ENCODE data around the gene AGAP1.
A peak's percentile ranks its signal among the peaks of the same experiment; 100 is the strongest.

The AGAP1 gene

GRCh38 chr2:235493775-235494715, at the start of gene AGAP1:
Gene AGAP1, plus strand, starts transcription at chr2:235494043.
- peak; percentile 82 to 99 (median 90) for DNase-seq
- intact Hi-C loops (cut with DNase I) = loop anchor here (2.0 to 5.0 kb wide), 2 partner anchors 109 to 178 kb away; no protein-coding TSS in a partner anchor

GRCh38 chr2:235444101-235444597, 49.7 kb upstream of the AGAP1 start:
- no peak for DNase-seq
- intact Hi-C loops (cut with DNase I) = no loop called here

- intact Hi-C loops (cut with DNase I) = no loop called here
- DNase-seq = no peak
These were observed 48.7 kb upstream of the AGAP1 start for GRCh38 chr2:235445116-235445515.

- intact Hi-C loops (cut with DNase I) = no loop called here
These were observed 47.8 kb upstream of the AGAP1 start for GRCh38 chr2:235446082-235446481.

GRCh38 chr2:235447210-235447609, 46.6 kb upstream of the AGAP1 start:
- no peak for DNase-seq
- intact Hi-C loops (cut with DNase I) = no loop called here

More at GRCh38 chr2:235446082-235446481, 47.8 kb upstream of the AGAP1 start:
- no peak for DNase-seq

- intact Hi-C loops (cut with DNase I) = no loop called here
- DNase-seq = no peak
These were observed 44.3 kb upstream of the AGAP1 start for GRCh38 chr2:235449568-235449967.

GRCh38 chr2:235453605-235454151, 40.2 kb upstream of the AGAP1 start:
- intact Hi-C loops (cut with DNase I) = no loop called here
- no peak for DNase-seq

- intact Hi-C loops (cut with DNase I) = no loop called here
- DNase-seq = no peak
These were observed 35.0 kb upstream of the AGAP1 start for GRCh38 chr2:235458839-235459273.

GRCh38 chr2:235460548-235461047, 33.2 kb upstream of the AGAP1 start:
- no peak for DNase-seq
- intact Hi-C loops (cut with DNase I) = no loop called here

- intact Hi-C loops (cut with DNase I) = no loop called here
- DNase-seq = no peak
These were observed 32.0 kb upstream of the AGAP1 start for GRCh38 chr2:235461763-235462414.

GRCh38 chr2:235462415-235462790, 31.4 kb upstream of the AGAP1 start:
- DNase-seq = no peak

GRCh38 chr2:235463893-235464292, 29.9 kb upstream of the AGAP1 start:
- intact Hi-C loops (cut with DNase I) = no loop called here
- peak in 2 of 10 donors; percentile 33 to 36 for DNase-seq

More at GRCh38 chr2:235462415-235462790, 31.4 kb upstream of the AGAP1 start:
- intact Hi-C loops (cut with DNase I) = no loop called here

GRCh38 chr2:235467588-235467987, 26.3 kb upstream of the AGAP1 start:
- no peak for DNase-seq
- intact Hi-C loops (cut with DNase I) = no loop called here

GRCh38 chr2:235468978-235469655, 24.7 kb upstream of the AGAP1 start:
- intact Hi-C loops (cut with DNase I) = no loop called here
- peak in 1 of 10 donors; percentile 19 for DNase-seq

- intact Hi-C loops (cut with DNase I) = no loop called here
These were observed 22.6 kb upstream of the AGAP1 start for GRCh38 chr2:235471186-235471747.

GRCh38 chr2:235472443-235472842, 21.4 kb upstream of the AGAP1 start:
- DNase-seq = no peak
- intact Hi-C loops (cut with DNase I) = no loop called here

More at GRCh38 chr2:235471186-235471747, 22.6 kb upstream of the AGAP1 start:
- peak in 1 of 10 donors; percentile 54 for DNase-seq

GRCh38 chr2:235478609-235479008, 15.2 kb upstream of the AGAP1 start:
- no peak for DNase-seq
- intact Hi-C loops (cut with DNase I) = no loop called here

- intact Hi-C loops (cut with DNase I) = no loop called here
- DNase-seq = no peak
These were observed 14.2 kb upstream of the AGAP1 start for GRCh38 chr2:235479604-235480003.

GRCh38 chr2:235480614-235481013, 13.2 kb upstream of the AGAP1 start:
- DNase-seq = no peak
- intact Hi-C loops (cut with DNase I) = no loop called here

- intact Hi-C loops (cut with DNase I) = no loop called here
- DNase-seq = no peak
These were observed 10.5 kb upstream of the AGAP1 start for GRCh38 chr2:235483313-235483712.

Measured in posterior cingulate gyrus (tissue), 11 donors.